CD4-positive, alpha-beta T cell (primary cell): ENCODE data around the gene PAX3. TPM values are rescaled to one million over a fixed set of nuclear protein-coding genes. Genes with fewer than 3 reads are reported as not detected.

Experiments used
- ATAC-seq: fragments of 200-7000 bp; cut with Tn5 transposase; one replicate; pipeline ENCODE4 v1.10.0; 2022; ENCODE audit warnings: mild to moderate bottlenecking; ENCODE audit not compliant: poor library complexity
- CTCF ChIA-PET: fragments of 350-600 bp; sonication (Branson Sonifier 250); formaldehyde crosslinking; loops from one replicate; lab custom pipeline; 2021; ENCODE audit warnings: antibody characterized with exemption, inconsistent platforms; lab: Charles Lee
- POLR2A ChIA-PET: fragments of 350-600 bp; sonication (Branson Sonifier 250); formaldehyde crosslinking; loops from one replicate; lab custom pipeline; 2021; ENCODE audit warnings: antibody characterized with exemption, inconsistent platforms; lab: Charles Lee
- DNase-seq, 14 experiments: peaks; one replicate each; pipeline ENCODE4 v3.0.0-alpha.2; 2013 to 2020; ENCODE audit warnings: mixed read lengths in 2 of 14
- H3K27ac ChIP-seq, 2 donors: one replicate each; pipeline versions ENCODE4 v1.5.1 to v1.7.0; 2013; ENCODE audit warnings: low read length in 2 of 2, low read depth in 1 of 2, mild to moderate bottlenecking in 1 of 2
- H3K27me3 ChIP-seq, 2 experiments: 1 replicate in 1 of 2; 2 replicates in 1 of 2; pipeline versions ENCODE4 v1.6.1 to v1.7.0; 2013; ENCODE audit warnings: low read length in 2 of 2, control low read depth in 1 of 2, mild to moderate bottlenecking in 1 of 2, moderate library complexity in 1 of 2; ENCODE audit not compliant: insufficient read depth in 2 of 2, control insufficient read depth in 1 of 2
- H3K36me3 ChIP-seq: one replicate; pipeline ENCODE4 v1.6.1; 2013; ENCODE audit warnings: low read length, control low read depth; ENCODE audit not compliant: insufficient read depth
- H3K4me1 ChIP-seq: one replicate; pipeline ENCODE4 v1.6.1; 2013; ENCODE audit warnings: low read length, control low read depth; ENCODE audit not compliant: insufficient read depth
- H3K4me3 ChIP-seq: one replicate; pipeline ENCODE4 v1.5.1; 2013; ENCODE audit warnings: mild to moderate bottlenecking, low read length, moderate library complexity
- H3K9me3 ChIP-seq, 2 experiments: 1 replicate in 1 of 2; 2 replicates in 1 of 2; pipeline versions ENCODE4 v1.6.1 to v1.7.0; 2013; ENCODE audit warnings: low read length in 2 of 2, mild to moderate bottlenecking in 2 of 2, control low read depth in 1 of 2, moderate library complexity in 1 of 2; ENCODE audit not compliant: control insufficient read depth in 1 of 2, insufficient read depth in 1 of 2
- H3K27ac Mint-ChIP-seq: one replicate; pipeline ENCODE4 v1.8.0; 2020; ENCODE audit warnings: mixed read lengths
- H3K27me3 Mint-ChIP-seq: one replicate; pipeline ENCODE4 v1.8.0; 2021; ENCODE audit warnings: mixed read lengths
- H3K36me3 Mint-ChIP-seq: one replicate; pipeline ENCODE4 v1.8.0; 2021; ENCODE audit warnings: low read depth, mixed read lengths
- H3K4me1 Mint-ChIP-seq: one replicate; pipeline ENCODE4 v1.8.0; 2021; ENCODE audit warnings: low read depth, mixed read lengths
- H3K4me3 Mint-ChIP-seq: one replicate; pipeline ENCODE4 v1.8.0; 2020; ENCODE audit warnings: mild to moderate bottlenecking, mixed read lengths
- H3K9me3 Mint-ChIP-seq: one replicate; pipeline ENCODE4 v1.8.0; 2020; ENCODE audit warnings: mixed read lengths
- intact Hi-C, 2 experiments: fragments of 100-400 bp; cut with DNase I in 1 of 2; cut with micrococcal nuclease in 1 of 2; formaldehyde crosslinking; loops; one replicate each; pipeline versions ENCODE4 v1.15.1 to v1.9.0; 2023 to 2025; cut with DNase I, micrococcal nuclease
- total RNA-seq, 174 experiments: library from RNA in 2 of 174; stranded (reverse) in 2 of 174; gene quantifications; one replicate each; pipeline ENCODE4 v1.2.3 and lab custom pipeline; 2021 to 2026
- TF ChIP-seq, protein P1 (sequence below): fragments of 200-600 bp; IDR thresholded peaks from one replicate; pipeline ENCODE4 v1.8.0; 2022; ENCODE audit warnings: antibody characterized with exemption, mild to moderate bottlenecking

Gene PAX3
- total RNA-seq, 2 experiments from 2014 or later: not detected

DNA sequence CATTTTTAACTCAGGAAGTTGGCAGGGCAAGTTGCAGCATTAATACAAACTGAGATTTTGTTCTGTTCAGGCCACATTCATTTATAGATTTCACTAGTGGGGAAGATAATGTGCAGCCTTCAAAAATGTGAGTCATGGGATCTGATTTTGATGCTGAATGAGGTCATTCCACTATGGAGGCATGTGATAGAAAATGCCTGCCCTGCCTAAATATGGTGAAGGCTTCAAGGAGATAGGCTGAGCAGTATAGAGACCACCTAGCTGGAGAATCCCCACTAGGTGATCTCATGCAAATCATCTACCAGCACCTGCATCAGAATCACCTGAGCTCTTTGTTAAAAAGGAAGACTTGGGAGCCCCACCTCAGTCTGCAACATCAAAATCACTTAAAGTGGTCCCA, 43.7 kb downstream of the PAX3 start:
- Mint-ChIP-seq H3K4me1 (no peaks in the 10 kb centered on the region), H3K27me3 (peaks cover 25% of the 10 kb centered on the region), H3K36me3 (no peaks in the 10 kb centered on the region), H3K9me3 (no peaks in the 10 kb centered on the region), H3K4me3 (no peak overlapping the region), H3K27ac (no peak overlapping the region)
- H3K9me3 ChIP-seq: peaks cover 0 to 7% of the 10 kb centered on the region in 2 experiments
- H3K36me3 ChIP-seq: no peaks in the 10 kb centered on the region
- CTCF ChIA-PET: no interaction called here
- intact Hi-C loops: no loop called here
- ATAC-seq: no peak
- POLR2A ChIA-PET: no interaction called here
- H3K27ac ChIP-seq: no peak overlapping the region
- DNase-seq: no peak
- TF ChIP-seq, protein P1, sequence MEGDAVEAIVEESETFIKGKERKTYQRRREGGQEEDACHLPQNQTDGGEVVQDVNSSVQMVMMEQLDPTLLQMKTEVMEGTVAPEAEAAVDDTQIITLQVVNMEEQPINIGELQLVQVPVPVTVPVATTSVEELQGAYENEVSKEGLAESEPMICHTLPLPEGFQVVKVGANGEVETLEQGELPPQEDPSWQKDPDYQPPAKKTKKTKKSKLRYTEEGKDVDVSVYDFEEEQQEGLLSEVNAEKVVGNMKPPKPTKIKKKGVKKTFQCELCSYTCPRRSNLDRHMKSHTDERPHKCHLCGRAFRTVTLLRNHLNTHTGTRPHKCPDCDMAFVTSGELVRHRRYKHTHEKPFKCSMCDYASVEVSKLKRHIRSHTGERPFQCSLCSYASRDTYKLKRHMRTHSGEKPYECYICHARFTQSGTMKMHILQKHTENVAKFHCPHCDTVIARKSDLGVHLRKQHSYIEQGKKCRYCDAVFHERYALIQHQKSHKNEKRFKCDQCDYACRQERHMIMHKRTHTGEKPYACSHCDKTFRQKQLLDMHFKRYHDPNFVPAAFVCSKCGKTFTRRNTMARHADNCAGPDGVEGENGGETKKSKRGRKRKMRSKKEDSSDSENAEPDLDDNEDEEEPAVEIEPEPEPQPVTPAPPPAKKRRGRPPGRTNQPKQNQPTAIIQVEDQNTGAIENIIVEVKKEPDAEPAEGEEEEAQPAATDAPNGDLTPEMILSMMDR: no peak
- no peak overlapping the region for H3K4me3 ChIP-seq
- H3K4me1 ChIP-seq: no peaks in the 10 kb centered on the region
- H3K27me3 ChIP-seq: peaks cover 5 to 7% of the 10 kb centered on the region in 2 experiments

DNA sequence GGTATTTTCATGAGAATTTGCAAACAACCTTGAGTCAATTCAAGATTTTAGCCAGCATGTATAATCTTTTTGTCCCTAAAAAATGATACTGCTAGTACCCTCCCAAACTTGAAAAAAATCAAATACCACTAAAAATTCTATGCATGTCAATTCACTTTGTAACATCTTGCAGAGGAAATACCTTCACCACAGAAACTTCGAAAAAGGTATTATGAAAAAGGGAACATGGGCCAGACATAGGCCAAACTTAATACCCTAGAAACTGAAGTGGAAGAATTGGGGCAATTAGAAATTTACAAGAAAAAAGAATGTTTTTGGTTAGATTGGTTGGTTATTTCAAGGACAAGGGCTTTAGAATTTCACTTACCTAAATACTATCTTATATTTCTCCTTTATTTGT, 48.5 kb downstream of the PAX3 start:
- no peak for DNase-seq
- no peaks in the 10 kb centered on the region for H3K4me1 Mint-ChIP-seq
- Histone ChIP-seq H3K4me3 (no peak overlapping the region), H3K27me3 (no peaks in the 10 kb centered on the region), H3K9me3 (no peaks in the 10 kb centered on the region), H3K27ac (no peak overlapping the region), H3K36me3 (no peaks in the 10 kb centered on the region), H3K4me1 (no peaks in the 10 kb centered on the region)
- TF ChIP-seq, protein P1: no peak
- H3K27me3 Mint-ChIP-seq: peaks cover 6% of the 10 kb centered on the region
- ChIA-PET CTCF (no interaction called here), POLR2A (no interaction called here)
- H3K36me3 Mint-ChIP-seq: no peaks in the 10 kb centered on the region
- no peak overlapping the region for H3K27ac Mint-ChIP-seq
- H3K9me3 Mint-ChIP-seq: no peaks in the 10 kb centered on the region
- H3K4me3 Mint-ChIP-seq: no peak overlapping the region
- no peak for ATAC-seq
- intact Hi-C loops: no loop called here

DNA sequence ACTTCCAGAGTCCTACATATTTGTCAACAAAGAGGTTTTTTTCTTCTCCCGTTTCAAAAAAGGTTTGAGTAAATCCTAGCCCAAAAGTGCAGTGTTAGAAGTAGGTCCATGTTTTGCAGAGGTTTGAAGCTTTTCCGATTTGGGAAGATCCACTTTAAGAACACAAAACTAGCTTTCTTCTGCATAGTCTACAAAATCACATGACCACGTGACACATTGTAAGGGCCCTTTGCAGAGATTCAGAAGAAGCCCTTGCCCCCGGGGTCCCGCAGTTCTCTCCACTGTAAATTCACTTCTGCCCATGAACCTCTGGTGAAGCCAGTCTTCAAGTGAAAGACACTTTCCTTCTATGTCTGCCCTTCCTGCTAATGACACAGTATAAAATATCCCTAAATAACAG, 49.4 kb downstream of the PAX3 start:
- no peak overlapping the region for H3K4me3 Mint-ChIP-seq
- H3K4me1 Mint-ChIP-seq: no peaks in the 10 kb centered on the region
- Histone ChIP-seq H3K36me3 (no peaks in the 10 kb centered on the region), H3K27me3 (no peaks in the 10 kb centered on the region), H3K4me3 (no peak overlapping the region), H3K27ac (no peak overlapping the region), H3K9me3 (no peaks in the 10 kb centered on the region), H3K4me1 (no peaks in the 10 kb centered on the region)
- DNase-seq: no peak
- H3K27ac Mint-ChIP-seq: no peak overlapping the region
- no peaks in the 10 kb centered on the region for H3K9me3 Mint-ChIP-seq
- H3K36me3 Mint-ChIP-seq: no peaks in the 10 kb centered on the region
- intact Hi-C loops: no loop called here
- ATAC-seq: no peak
- POLR2A ChIA-PET: no interaction called here
- CTCF ChIA-PET: no interaction called here
- H3K27me3 Mint-ChIP-seq: peaks cover 10% of the 10 kb centered on the region
- TF ChIP-seq, protein P1: no peak
